Choroid plexus epithelial cell (primary cell): ENCODE measurements around the gene TNNT1.

Experiments used
- DNase-seq: peaks from one replicate; pipeline ENCODE4 v3.0.0-alpha.2; 2010; ENCODE audit warnings: low read depth
- H3K4me3 ChIP-seq: 2 replicates; pipeline ENCODE4 v1.5.1; 2011; ENCODE audit warnings: low read depth, mild to moderate bottlenecking, control low read depth, low read length, moderate library complexity
- TF ChIP-seq, protein P1 (sequence below): conservative IDR thresholded peaks from 2 replicates; pipeline ENCODE4 v1.5.1; 2011; ENCODE audit warnings: low read depth, mild to moderate bottlenecking, control low read depth, inconsistent platforms, low read length, moderate library complexity

Gene TNNT1

DNA sequence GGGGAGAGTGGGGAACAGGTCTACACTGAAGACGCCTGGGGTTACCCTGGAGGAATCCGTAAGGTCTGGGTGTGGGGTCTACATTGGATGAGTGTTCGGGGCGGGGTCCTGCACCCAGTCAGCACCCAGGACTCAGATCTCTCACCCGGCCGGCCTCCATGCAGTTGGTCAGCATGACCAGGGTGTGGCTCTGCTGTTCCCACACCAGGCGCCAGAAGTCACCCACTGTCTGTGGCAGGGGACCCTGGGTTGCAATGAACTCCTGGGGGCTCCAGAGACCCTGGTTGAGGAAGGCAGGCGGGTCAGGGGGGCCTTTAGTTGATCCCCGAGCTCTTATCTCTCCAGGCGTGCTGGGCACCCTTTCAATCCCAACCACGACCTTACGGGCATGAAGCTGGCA, 37.1 kb upstream of the TNNT1 start:
- H3K4me3 ChIP-seq, result no peak overlapping the region
- DNase-seq, result no peak
- TF ChIP-seq, protein P1, sequence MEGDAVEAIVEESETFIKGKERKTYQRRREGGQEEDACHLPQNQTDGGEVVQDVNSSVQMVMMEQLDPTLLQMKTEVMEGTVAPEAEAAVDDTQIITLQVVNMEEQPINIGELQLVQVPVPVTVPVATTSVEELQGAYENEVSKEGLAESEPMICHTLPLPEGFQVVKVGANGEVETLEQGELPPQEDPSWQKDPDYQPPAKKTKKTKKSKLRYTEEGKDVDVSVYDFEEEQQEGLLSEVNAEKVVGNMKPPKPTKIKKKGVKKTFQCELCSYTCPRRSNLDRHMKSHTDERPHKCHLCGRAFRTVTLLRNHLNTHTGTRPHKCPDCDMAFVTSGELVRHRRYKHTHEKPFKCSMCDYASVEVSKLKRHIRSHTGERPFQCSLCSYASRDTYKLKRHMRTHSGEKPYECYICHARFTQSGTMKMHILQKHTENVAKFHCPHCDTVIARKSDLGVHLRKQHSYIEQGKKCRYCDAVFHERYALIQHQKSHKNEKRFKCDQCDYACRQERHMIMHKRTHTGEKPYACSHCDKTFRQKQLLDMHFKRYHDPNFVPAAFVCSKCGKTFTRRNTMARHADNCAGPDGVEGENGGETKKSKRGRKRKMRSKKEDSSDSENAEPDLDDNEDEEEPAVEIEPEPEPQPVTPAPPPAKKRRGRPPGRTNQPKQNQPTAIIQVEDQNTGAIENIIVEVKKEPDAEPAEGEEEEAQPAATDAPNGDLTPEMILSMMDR, result no peak

DNA sequence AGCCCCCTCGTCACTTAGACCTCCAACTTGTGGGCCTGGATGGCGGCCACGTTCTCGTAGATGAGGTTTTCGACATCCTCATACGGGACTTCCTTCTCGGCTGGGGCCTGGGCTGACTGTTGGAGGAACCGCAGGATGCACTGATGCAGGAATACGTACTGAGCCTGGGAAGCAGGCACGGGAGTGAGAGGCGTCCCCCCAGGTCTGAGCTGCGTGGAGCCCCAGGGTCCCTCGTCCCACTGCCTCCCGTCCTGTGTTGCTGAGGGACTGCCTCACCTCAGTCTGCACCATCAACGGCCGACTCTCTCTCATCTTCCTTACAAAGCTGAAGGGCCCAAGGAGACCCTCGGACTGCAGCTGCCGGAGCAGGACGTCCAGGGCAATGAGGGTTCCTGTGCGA, 32.7 kb upstream of the TNNT1 start:
- TF ChIP-seq, protein P1, result no peak
- no peak for DNase-seq
- H3K4me3 ChIP-seq, result no peak overlapping the region

DNA sequence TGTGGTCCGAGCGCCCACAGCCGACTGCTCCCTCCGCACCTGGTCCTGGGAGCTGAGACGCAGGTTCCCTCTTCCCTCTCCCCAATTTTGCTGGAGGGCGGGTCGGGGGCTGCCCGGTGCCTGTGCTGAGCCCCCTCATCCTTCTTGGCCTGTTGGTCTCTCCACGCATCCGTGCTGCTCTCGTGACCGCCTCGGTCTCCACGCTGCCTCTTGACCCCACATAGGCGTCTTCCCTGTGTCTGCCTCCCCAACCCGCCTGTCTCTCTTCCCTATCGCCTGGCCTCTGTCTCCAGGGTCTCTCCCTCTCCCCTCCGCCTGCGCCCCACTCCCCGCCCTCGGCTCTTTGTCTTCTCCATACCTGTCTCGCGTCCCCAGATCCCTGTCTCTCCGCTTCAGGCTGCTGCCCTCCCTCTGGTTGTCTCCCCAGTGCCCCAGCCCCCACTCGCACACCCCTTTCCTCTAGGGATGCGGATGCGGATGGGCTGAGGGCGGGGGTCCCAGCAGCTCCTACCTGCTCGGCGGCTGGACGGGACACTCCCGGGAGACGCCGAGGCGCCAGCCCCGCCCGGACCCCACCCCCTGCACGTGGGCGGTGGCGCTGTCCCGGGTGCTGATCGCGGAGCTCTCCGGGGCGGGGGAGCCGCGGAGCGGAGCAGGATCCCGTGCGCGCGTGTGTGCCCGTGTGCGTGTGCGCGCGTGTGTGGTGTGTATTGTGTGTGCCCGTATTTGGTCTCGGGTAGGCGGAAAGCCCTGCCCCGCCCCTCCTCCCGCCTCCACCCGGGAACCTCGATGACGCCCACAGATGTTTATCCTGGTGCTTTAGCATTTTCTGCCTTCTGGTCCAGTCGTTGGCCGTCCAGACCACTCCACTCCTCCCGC, 30.8 kb upstream of the TNNT1 start, which contains the start of gene SYT5:
Gene SYT5, minus strand, starts transcription at position 684 of the 879 bp plus-strand sequence. CDS start 1,248 bp downstream, outside the sequence.
- H3K4me3 ChIP-seq, result peak within 1 kb of the TSS; percentile 47
- DNase-seq, result peak; percentile 31
- TF ChIP-seq, protein P1, result no peak

DNA sequence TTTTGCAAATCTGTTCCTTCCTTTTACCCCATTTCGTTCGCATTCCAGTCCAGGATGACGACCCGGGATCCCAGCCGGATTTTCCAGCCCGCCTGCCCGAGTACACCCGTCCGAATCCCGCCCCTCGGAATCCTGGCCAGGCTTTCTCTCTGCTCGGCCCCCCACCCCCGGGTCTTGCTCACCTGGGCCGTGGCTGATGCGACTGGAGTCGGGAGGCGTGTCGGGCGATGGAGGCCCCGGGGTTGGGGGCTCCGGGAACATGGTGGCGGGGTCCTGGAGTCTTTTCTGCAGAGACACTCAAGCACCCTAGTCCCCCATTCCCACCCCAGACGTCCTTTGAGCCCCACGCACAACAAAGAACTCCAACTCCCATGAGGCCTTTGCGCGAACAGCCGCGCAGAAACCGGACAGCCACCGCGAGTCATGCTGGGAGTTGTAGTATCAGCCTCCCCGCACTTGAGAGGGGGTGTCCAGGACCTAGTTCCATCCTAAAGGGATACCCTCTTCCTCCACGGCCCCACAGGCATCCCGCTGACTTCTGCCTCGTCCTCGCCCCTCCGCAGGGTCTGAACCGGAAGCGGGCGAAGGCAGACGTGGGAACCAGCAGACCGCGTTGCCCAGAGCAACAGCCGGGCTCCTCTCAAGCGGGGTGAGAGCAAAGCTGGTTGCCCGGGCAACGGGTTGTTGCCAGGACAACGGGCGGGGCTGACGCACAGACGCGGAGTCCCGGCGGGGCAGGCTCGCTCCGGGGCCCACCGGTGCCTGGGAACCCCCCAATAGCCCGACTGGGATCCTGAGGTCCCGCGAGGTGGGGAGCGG, 30.0 kb upstream of the TNNT1 start:
- H3K4me3 ChIP-seq, result peak overlapping the region; percentile 47
- peak; percentile 90 for DNase-seq
- TF ChIP-seq, protein P1, result no peak

DNA sequence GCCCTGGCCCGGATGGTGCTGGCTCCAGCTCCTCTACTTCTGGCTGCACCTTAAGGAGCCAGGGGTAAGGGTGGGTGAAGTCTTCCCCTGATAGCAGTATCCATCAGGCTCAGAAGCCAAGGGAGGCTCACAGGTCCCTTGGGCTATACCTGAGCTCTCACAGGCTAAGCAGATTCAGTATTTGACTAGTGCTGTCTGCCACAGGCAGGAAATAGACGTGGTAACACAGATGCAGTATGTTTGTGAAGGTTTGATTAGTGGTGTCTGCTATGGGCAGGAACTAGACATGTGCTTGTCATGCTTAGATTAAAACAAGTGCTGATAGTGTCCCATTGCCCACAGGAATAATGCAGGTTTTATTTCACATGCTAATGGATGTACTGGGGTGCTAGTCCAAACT, 27.1 kb upstream of the TNNT1 start:
- no peak for DNase-seq
- TF ChIP-seq, protein P1, result no peak
- no peak overlapping the region for H3K4me3 ChIP-seq

DNA sequence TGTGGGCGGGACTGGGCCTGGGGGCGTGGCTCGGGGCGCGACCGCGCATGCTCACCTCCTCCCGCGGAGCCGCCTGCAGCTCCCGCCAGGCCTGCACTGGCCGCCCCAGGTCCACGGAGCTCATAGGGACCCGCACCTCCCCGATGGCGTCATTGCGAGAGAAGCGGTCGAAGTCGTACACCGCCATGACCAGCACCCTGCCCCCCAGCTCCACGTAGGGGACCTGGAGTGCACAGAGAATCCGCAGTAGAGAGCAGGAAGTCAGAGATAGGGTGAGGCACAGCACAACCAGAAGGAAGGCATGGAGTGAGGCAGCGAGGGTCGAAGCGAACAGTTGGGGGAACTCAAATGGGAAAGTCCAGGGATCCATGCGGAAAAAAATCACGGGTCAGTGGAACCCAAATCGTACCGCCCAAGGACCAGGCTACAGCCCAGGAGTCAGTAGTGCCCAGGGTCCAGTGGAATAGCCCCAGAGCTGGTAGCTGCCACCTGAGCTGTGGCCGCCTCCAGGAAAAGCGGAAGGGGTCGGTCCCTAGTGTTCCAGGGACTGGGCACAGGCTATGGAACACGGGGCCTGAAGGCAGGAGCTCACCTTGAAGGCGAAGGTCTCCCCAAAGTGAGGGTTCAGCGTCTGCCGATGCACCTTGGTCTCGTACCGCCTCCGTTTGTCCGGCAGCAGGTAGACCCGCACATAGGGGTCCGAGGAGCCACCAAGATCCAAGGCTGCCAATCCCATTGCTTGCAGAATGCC, 26.3 kb upstream of the TNNT1 start:
- TF ChIP-seq, protein P1, result no peak
- H3K4me3 ChIP-seq, result no peak overlapping the region
- DNase-seq, result no peak
